Measurements from ENCODE around the gene PALMD. TPM values are rescaled to one million over a fixed set of nuclear protein-coding genes. Genes with fewer than 3 reads are reported as not detected.

The PALMD gene
- polyA plus RNA-seq, 2 of the 4 experiments (the other 2 are of a cell fraction), result 0.92 to 3.1 TPM

GRCh38 chr1:99619583-99619982 is 26.3 kb upstream of the PALMD start:
- H3K4me1 ChIP-seq, result no peaks in the 10 kb centered on the region
- FAIRE-seq (no peak), ATAC-seq (no peak), DNase-seq (ENCODE audit: low read depth in 1 of 2, low spot score in 1 of 2) (no peak)
- TF ChIP-seq HOXB5 (CRISPR knock-in tag; IDR thresholded peaks at IDR 0.05) (no peak), ESRRA (IDR thresholded peaks at IDR 0.05; ENCODE audit: borderline replicate concordance, low read length) (no peak), ATOH8 (CRISPR knock-in tag; IDR thresholded peaks at IDR 0.05; ENCODE audit: low read depth) (no peak), SREBF2 (IDR thresholded peaks at IDR 0.05) (no peak), HOXA7 (CRISPR knock-in tag; IDR thresholded peaks at IDR 0.05) (no peak), FOSB (CRISPR knock-in tag; IDR thresholded peaks at IDR 0.05) (no peak), POLR2A (IDR thresholded peaks at IDR 0.05; ENCODE audit: low read length) (no peak), GATA3 (IDR thresholded peaks at IDR 0.05; ENCODE audit: borderline replicate concordance) (no peak), CHD4 (IDR thresholded peaks at IDR 0.05; ENCODE audit: borderline replicate concordance) (no peak), HOXB13 (CRISPR knock-in tag; IDR thresholded peaks at IDR 0.05; ENCODE audit: low read depth) (no peak), HDAC2 (IDR thresholded peaks at IDR 0.05) (no peak), RARB (CRISPR knock-in tag; IDR thresholded peaks at IDR 0.05) (no peak), PHF8 (IDR thresholded peaks at IDR 0.05; ENCODE audit: borderline replicate concordance, low read depth) (no peak), BCL3 (IDR thresholded peaks at IDR 0.05) (no peak), FOSL2 (IDR thresholded peaks at IDR 0.05) (no peak), FOSL2 (CRISPR knock-in tag; IDR thresholded peaks at IDR 0.05) (no peak)
- 43% methylated on average over 4 of the region's 4 CpGs for WGBS (ENCODE audit: missing lambda C conversion rate)
- CTCF ChIA-PET, result no interaction called here
- POLR2A ChIA-PET, result no interaction called here
- H3K4me2 ChIP-seq, result no peak overlapping the region
- H3K9me3 ChIP-seq, result no peaks in the 10 kb centered on the region
- H3K4me3 ChIP-seq, result no peak overlapping the region
- H3K27ac ChIP-seq, result no peak overlapping the region

- TF ChIP-seq ATOH8 (CRISPR knock-in tag; IDR thresholded peaks at IDR 0.05; ENCODE audit: low read depth) (no peak), HOXA7 (CRISPR knock-in tag; IDR thresholded peaks at IDR 0.05) (no peak), NFE2L2 (conservative IDR thresholded peaks at IDR 0.05; ENCODE audit: low read length) (no peak), TP53 (CRISPR knock-in tag; IDR thresholded peaks at IDR 0.05) (no peak), RNF2 (IDR thresholded peaks at IDR 0.05; ENCODE audit: borderline replicate concordance, low read depth) (no peak), BCL3 (IDR thresholded peaks at IDR 0.05) (no peak), FOSL2 (IDR thresholded peaks at IDR 0.05) (no peak), FOSL2 (CRISPR knock-in tag; IDR thresholded peaks at IDR 0.05) (no peak), RFX5 (IDR thresholded peaks at IDR 0.05) (no peak), FOSB (CRISPR knock-in tag; IDR thresholded peaks at IDR 0.05) (no peak), EP300 (IDR thresholded peaks at IDR 0.05) (no peak), CHD2 (IDR thresholded peaks at IDR 0.05; ENCODE audit: low read length, partially characterized antibody) (no peak), SMC3 (IDR thresholded peaks at IDR 0.05) (no peak), CTCF (IDR thresholded peaks at IDR 0.05) (no peak)
- Histone ChIP-seq H3K4me3 (no peak overlapping the region), H3K27ac (no peak overlapping the region), H3K4me1 (no peaks in the 10 kb centered on the region), H3K9me3 (no peaks in the 10 kb centered on the region), H3K4me2 (no peak overlapping the region)
- FAIRE-seq (no peak), ATAC-seq (no peak), DNase-seq (ENCODE audit: low read depth in 1 of 2, low spot score in 1 of 2) (no peak)
- ChIA-PET POLR2A (no interaction called here), CTCF (no interaction called here)
- 88% methylated on average over 8 of the region's 8 CpGs for WGBS (ENCODE audit: missing lambda C conversion rate)
These were observed 24.5 kb upstream of the PALMD start for GRCh38 chr1:99621340-99621901.

Measured in A549 (cell line).